ENCODE data around the gene OTOF. TPM values are rescaled to one million over a fixed set of nuclear protein-coding genes. Genes with fewer than 3 reads are reported as not detected.

Gene OTOF
- total and polyA plus RNA-seq, 2 experiments from 2014 or later = 0.38 to 0.43 TPM

DNA sequence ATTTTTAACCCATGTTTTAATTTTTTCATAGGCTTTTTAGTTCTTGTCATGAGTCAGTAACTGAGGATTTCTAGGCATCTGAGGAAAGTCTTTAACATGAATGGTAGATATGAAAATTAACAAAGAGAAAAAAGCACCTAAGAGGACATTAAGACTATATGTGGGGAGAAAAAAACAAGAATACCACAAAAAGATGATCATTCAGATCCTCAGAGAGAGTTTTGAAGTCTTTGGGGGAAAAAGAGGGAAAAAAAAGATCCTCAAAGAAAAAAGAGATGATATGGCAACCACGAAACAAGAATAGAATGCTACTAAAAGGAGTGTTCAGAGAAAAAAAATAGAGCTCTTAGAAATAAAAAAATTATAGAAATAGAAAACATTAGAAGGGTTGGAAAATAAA lies 68.1 kb downstream of the OTOF start:
- no peak for DNase-seq
- in situ Hi-C loops (cut with MboI) = no loop called here
- no peaks in the 10 kb centered on the region for H4K20me1 ChIP-seq (ENCODE audit: insufficient read depth)
- no peaks in the 10 kb centered on the region for H3K27me3 ChIP-seq (replicated peaks; ENCODE audit: insufficient read depth)
- no peaks in the 10 kb centered on the region for H3K4me1 ChIP-seq (ENCODE audit: insufficient read depth)
- H3K4me2 ChIP-seq (ENCODE audit: unreplicated experiment) = no peak overlapping the region
- H3K9me3 ChIP-seq (ENCODE audit: low read depth) = no peaks in the 10 kb centered on the region
- H3K27ac ChIP-seq = no peak overlapping the region
- 36 to 53% methylated on average over 1 of the region's 1 CpG for WGBS, 2 experiments (ENCODE audit: low coverage in 1 of 2, low lambda C conversion rate in 2 of 2, missing lambda C conversion rate in 2 of 2)
- no peak overlapping the region for H3K9ac ChIP-seq
- H3K36me3 ChIP-seq (ENCODE audit: low read depth) = no peaks in the 10 kb centered on the region
- no peaks in the 10 kb centered on the region for H3K9me2 ChIP-seq (ENCODE audit: insufficient read depth)
- H2AFZ ChIP-seq = no peak overlapping the region
- no peaks in the 10 kb centered on the region for H3F3A ChIP-seq (ENCODE audit: insufficient read depth)
- TF ChIP-seq EZH2phosphoT487 (IDR thresholded peaks at IDR 0.05; ENCODE audit: insufficient read depth, low read depth) = no peak
- no peak for TF ChIP-seq EZH2 (IDR thresholded peaks at IDR 0.05; ENCODE audit: insufficient read depth, poor library complexity, severe bottlenecking)
- no peak overlapping the region for H3K4me3 ChIP-seq
- H3K79me2 ChIP-seq (ENCODE audit: insufficient read depth) = no peaks in the 10 kb centered on the region

DNA sequence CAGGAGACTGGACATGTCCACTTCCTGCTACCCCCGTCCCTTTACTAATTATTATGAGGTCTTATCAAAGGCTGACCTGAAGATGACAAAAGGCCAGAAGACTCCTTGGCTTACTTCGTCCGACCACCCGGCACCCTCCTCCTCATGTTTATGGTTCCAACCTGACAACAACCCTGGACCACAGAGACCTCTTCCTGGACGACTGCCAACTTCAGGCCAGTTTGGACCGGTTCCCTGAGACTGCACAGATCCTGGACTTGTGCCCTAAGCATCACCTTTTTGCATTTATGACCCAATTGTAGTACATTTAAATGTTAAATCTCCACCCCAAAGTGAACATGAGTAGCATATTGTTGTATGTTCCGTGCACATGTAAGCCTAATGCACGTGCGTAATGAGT lies 70.4 kb downstream of the OTOF start:
- H3K79me2 ChIP-seq (ENCODE audit: insufficient read depth) = no peaks in the 10 kb centered on the region
- H3K4me2 ChIP-seq (ENCODE audit: unreplicated experiment) = no peak overlapping the region
- no peaks in the 10 kb centered on the region for H3K9me3 ChIP-seq (ENCODE audit: low read depth)
- H3K4me1 ChIP-seq (ENCODE audit: insufficient read depth) = no peaks in the 10 kb centered on the region
- H3F3A ChIP-seq (ENCODE audit: insufficient read depth) = 0 out of 2 replicates have a peak, but pooled peaks cover under 1% of the 10 kb centered on the region
- in situ Hi-C loops (cut with MboI) = no loop called here
- no peak overlapping the region for H3K27ac ChIP-seq
- H2AFZ ChIP-seq = no peak overlapping the region
- H3K4me3 ChIP-seq = no peak overlapping the region
- H3K27me3 ChIP-seq (replicated peaks; ENCODE audit: insufficient read depth) = no peaks in the 10 kb centered on the region
- no peak overlapping the region for H3K9ac ChIP-seq
- 67 to 79% methylated on average over 9 of the region's 9 CpGs for WGBS, 2 experiments (ENCODE audit: low coverage in 1 of 2, low lambda C conversion rate in 2 of 2, missing lambda C conversion rate in 2 of 2)
- no peaks in the 10 kb centered on the region for H3K36me3 ChIP-seq (ENCODE audit: low read depth)
- TF ChIP-seq EZH2 (IDR thresholded peaks at IDR 0.05; ENCODE audit: insufficient read depth, poor library complexity, severe bottlenecking) (no peak), EZH2phosphoT487 (IDR thresholded peaks at IDR 0.05; ENCODE audit: insufficient read depth, low read depth) (no peak)
- H3K9me2 ChIP-seq (ENCODE audit: insufficient read depth) = no peaks in the 10 kb centered on the region
- H4K20me1 ChIP-seq (ENCODE audit: insufficient read depth) = no peaks in the 10 kb centered on the region
- DNase-seq = no peak

Other genes starting within 250 kb of the OTOF start
- 106 and 121 TPM in 2 replicates for gene HADHA, start 233.5 kb downstream of the OTOF start, total RNA-seq (2014; rRNA removed; shearing (Covaris generic))
- 122 and 125 TPM in 2 replicates for gene HADHA, start 233.5 kb downstream of the OTOF start, polyA plus RNA-seq (2016; fragmentation: Nextera tagmentation; extraction: Ambion mirVana)
- gene HADHB, start 233.2 kb downstream of the OTOF start, total RNA-seq (2014; rRNA removed; shearing (Covaris generic)) = 93.3 and 99.2 TPM in 2 replicates
- 139 and 140 TPM in 2 replicates for gene HADHB, start 233.2 kb downstream of the OTOF start, polyA plus RNA-seq (2016; fragmentation: Nextera tagmentation; extraction: Ambion mirVana)
- gene SELENOI, start 132.0 kb downstream of the OTOF start, total RNA-seq (2014; rRNA removed; shearing (Covaris generic)) = 11.6 and 19.8 TPM in 2 replicates
- 3.6 TPM in 2 replicates for gene SELENOI, start 132.0 kb downstream of the OTOF start, polyA plus RNA-seq (2016; fragmentation: Nextera tagmentation; extraction: Ambion mirVana)
- gene ADGRF3, start 131.3 kb downstream of the OTOF start, total RNA-seq (2014; rRNA removed; shearing (Covaris generic)) = under 0.01 TPM in 1 of 2 replicates, not detected in the other
- gene ADGRF3, start 131.3 kb downstream of the OTOF start, polyA plus RNA-seq (2016; fragmentation: Nextera tagmentation; extraction: Ambion mirVana) = 0.15 and 0.24 TPM in 2 replicates
- 0.89 TPM in 1 of 2 replicates, not detected in the other for gene DRC1, start 76.2 kb downstream of the OTOF start, total RNA-seq (2014; rRNA removed; shearing (Covaris generic))
- gene DRC1, start 76.2 kb downstream of the OTOF start, polyA plus RNA-seq (2016; fragmentation: Nextera tagmentation; extraction: Ambion mirVana) = 0.35 TPM in 1 of 2 replicates, not detected in the other
- gene CIB4, start 163.2 kb upstream of the OTOF start, total RNA-seq (2014; rRNA removed; shearing (Covaris generic)) = not detected in 2 replicates
- not detected in 2 replicates for gene CIB4, start 163.2 kb upstream of the OTOF start, polyA plus RNA-seq (2016; fragmentation: Nextera tagmentation; extraction: Ambion mirVana)
- not detected in 2 replicates for gene KCNK3, start 214.6 kb upstream of the OTOF start, total RNA-seq (2014; rRNA removed; shearing (Covaris generic))
- 0.04 TPM in 1 of 2 replicates, not detected in the other for gene KCNK3, start 214.6 kb upstream of the OTOF start, polyA plus RNA-seq (2016; fragmentation: Nextera tagmentation; extraction: Ambion mirVana)